Activated T-helper 1 cell treated with Interleukin-2 at 50 U/mL for 16 hours (primary cell): Measurements from ENCODE around the gene JCAD.

ENCODE experiments used
- DNase-seq: peaks from one replicate; pipeline ENCODE4 v3.0.0-alpha.2; 2020; ENCODE audit warnings: low read depth

Gene JCAD

GRCh38 chr10:30046476-30046875 lies 12.9 kb downstream of the JCAD start:
- DNase-seq: no peak

- DNase-seq: no peak
These were observed 13.4 kb downstream of the JCAD start for GRCh38 chr10:30045961-30046360.

GRCh38 chr10:30043476-30044270 lies 15.7 kb downstream of the JCAD start:
- no peak for DNase-seq

GRCh38 chr10:30042820-30043219 lies 16.6 kb downstream of the JCAD start:
- no peak for DNase-seq

GRCh38 chr10:30041196-30042105 lies 17.9 kb downstream of the JCAD start:
- no peak for DNase-seq

- no peak for DNase-seq
These were observed 18.8 kb downstream of the JCAD start for GRCh38 chr10:30040597-30040996.

GRCh38 chr10:30039988-30040387 lies 19.4 kb downstream of the JCAD start:
- DNase-seq: no peak

- no peak for DNase-seq
These were observed 19.8 kb downstream of the JCAD start for GRCh38 chr10:30039567-30039966.

GRCh38 chr10:30038781-30039536 lies 20.4 kb downstream of the JCAD start:
- DNase-seq: no peak

- DNase-seq: no peak
These were observed 21.6 kb downstream of the JCAD start for GRCh38 chr10:30037620-30038336.

GRCh38 chr10:30036811-30037210 lies 22.6 kb downstream of the JCAD start:
- DNase-seq: no peak

GRCh38 chr10:30036341-30036740 lies 23.0 kb downstream of the JCAD start:
- DNase-seq: no peak

- DNase-seq: no peak
These were observed 24.8 kb downstream of the JCAD start for GRCh38 chr10:30034433-30035137.

GRCh38 chr10:30032125-30032524 lies 27.3 kb downstream of the JCAD start:
- no peak for DNase-seq

GRCh38 chr10:30029872-30030256 lies 29.5 kb downstream of the JCAD start:
- no peak for DNase-seq

- no peak for DNase-seq
These were observed 30.1 kb downstream of the JCAD start for GRCh38 chr10:30029164-30029871.

- DNase-seq: no peak
These were observed 30.7 kb downstream of the JCAD start for GRCh38 chr10:30028738-30029030.

GRCh38 chr10:30028006-30028737 lies 31.2 kb downstream of the JCAD start:
- DNase-seq: no peak

GRCh38 chr10:30027057-30028005 lies 32.1 kb downstream of the JCAD start:
- peak; percentile 76 for DNase-seq
